Testis (tissue), 2 donors: ENCODE data around the gene TMEM9B.
"Not testable (repeated sequence)": the region's sequence is repeated elsewhere in the genome, so short reads cannot be mapped to it uniquely, and the experiment has no call there.

Experiments
- CTCF ChIP-seq, 3 experiments: fragments of 450-650 bp in 2 of 3; fragments of 200-600 bp in 1 of 3; sonication (generic) in 1 of 3; IDR thresholded peaks; one replicate each; pipeline ENCODE4 v1.5.1; 2016 to 2019; ENCODE audit warnings: antibody characterized with exemption in 3 of 3, mild to moderate bottlenecking in 2 of 3, moderate library complexity in 1 of 3
- POLR2A ChIP-seq: fragments of 450-650 bp; IDR thresholded peaks from one replicate; pipeline ENCODE4 v1.6.1; 2017; ENCODE audit warnings: antibody characterized with exemption, mild to moderate bottlenecking, moderate library complexity

- not testable (repeated sequence) for TF ChIP-seq CTCF (IDR thresholded peaks at IDR 0.05); POLR2A
These were observed 15.1 kb upstream of the TMEM9B start for GRCh38 chr11:8979365-8979764.
